Measurements from ENCODE around the gene TANK.

DNA sequence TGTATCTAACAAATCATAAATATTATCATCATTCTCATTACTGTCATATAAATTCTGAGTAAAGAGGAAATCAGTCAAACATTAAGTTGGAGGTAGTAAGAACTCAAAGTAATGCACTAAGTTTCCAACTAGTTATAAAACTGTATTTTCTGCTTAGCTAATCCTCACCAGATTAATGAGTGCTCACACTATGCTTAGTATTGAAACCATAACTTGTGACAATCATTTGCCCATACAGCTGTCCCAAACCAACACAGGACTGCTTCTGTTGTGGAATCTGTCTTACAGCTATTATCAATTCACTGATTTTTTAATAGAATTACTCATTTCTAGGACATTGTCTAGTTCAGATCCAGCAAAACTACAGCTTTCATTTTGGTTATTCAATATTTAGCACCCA is 41.5 kb upstream of the TANK start:
- TF ChIP-seq, protein P1, sequence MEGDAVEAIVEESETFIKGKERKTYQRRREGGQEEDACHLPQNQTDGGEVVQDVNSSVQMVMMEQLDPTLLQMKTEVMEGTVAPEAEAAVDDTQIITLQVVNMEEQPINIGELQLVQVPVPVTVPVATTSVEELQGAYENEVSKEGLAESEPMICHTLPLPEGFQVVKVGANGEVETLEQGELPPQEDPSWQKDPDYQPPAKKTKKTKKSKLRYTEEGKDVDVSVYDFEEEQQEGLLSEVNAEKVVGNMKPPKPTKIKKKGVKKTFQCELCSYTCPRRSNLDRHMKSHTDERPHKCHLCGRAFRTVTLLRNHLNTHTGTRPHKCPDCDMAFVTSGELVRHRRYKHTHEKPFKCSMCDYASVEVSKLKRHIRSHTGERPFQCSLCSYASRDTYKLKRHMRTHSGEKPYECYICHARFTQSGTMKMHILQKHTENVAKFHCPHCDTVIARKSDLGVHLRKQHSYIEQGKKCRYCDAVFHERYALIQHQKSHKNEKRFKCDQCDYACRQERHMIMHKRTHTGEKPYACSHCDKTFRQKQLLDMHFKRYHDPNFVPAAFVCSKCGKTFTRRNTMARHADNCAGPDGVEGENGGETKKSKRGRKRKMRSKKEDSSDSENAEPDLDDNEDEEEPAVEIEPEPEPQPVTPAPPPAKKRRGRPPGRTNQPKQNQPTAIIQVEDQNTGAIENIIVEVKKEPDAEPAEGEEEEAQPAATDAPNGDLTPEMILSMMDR (conservative IDR thresholded peaks at IDR 0.05 in 1 of 2, IDR thresholded peaks at IDR 0.05 in 1 of 2; ENCODE audit: low read depth in 1 of 2, low read length in 2 of 2): no peak
- no peak for TF ChIP-seq EZH2 (IDR thresholded peaks at IDR 0.05; ENCODE audit: low read length, missing control alignments)

Data from fibroblast of lung (primary cell).